Gastrocnemius medialis (tissue), 4 donors: ENCODE results near the gene TBC1D13. TPM values are rescaled to one million over a fixed set of nuclear protein-coding genes. Genes with fewer than 3 reads are reported as not detected.

ENCODE experiments used
- ATAC-seq, 2 donors: fragments of 150-250 bp; one replicate each; pipeline ENCODE4 v1.9.1; 2016
- DNase-seq, 2 donors: peaks; one replicate each; pipeline ENCODE4 v3.0.0-alpha.2; 2019
- H3K27ac ChIP-seq, 4 donors: fragments of 200-600 bp; sonication (generic); 1 replicate in 1 of 4; 2 replicates in 3 of 4; pipeline ENCODE4 v1.5.1; 2016 to 2018; ENCODE audit warnings: mild to moderate bottlenecking in 2 of 4, moderate library complexity in 1 of 4
- H3K27me3 ChIP-seq, 3 donors: fragments of 200-600 bp; sonication (generic) in 2 of 3; 1 replicate in 1 of 3; 2 replicates in 2 of 3; pipeline versions ENCODE4 v1.5.1 to v1.6.0; 2016 to 2019; ENCODE audit warnings: mild to moderate bottlenecking in 1 of 3, moderate library complexity in 1 of 3
- H3K36me3 ChIP-seq, 2 donors: fragments of 200-600 bp; sonication (generic) in 1 of 2; one replicate each; pipeline ENCODE4 v1.5.1; 2017 to 2018
- H3K4me1 ChIP-seq, 2 donors: fragments of 200-600 bp; sonication (generic) in 1 of 2; one replicate each; pipeline ENCODE4 v1.5.1; 2016 to 2017; ENCODE audit warnings: mild to moderate bottlenecking in 2 of 2
- H3K4me3 ChIP-seq, 4 donors: fragments of 200-600 bp; sonication (generic) in 3 of 4; 1 replicate in 1 of 4; 2 replicates in 3 of 4; pipeline ENCODE4 v1.5.1; 2016 to 2019; ENCODE audit warnings: mild to moderate bottlenecking in 2 of 4
- H3K9me3 ChIP-seq, 3 donors: fragments of 200-600 bp; sonication (generic) in 2 of 3; 1 replicate in 1 of 3; 2 replicates in 2 of 3; pipeline ENCODE4 v1.5.1; 2016 to 2019
- CTCF ChIP-seq, 5 experiments: fragments of 450-650 bp in 3 of 5; fragments of 200-600 bp in 2 of 5; sonication (generic) in 2 of 5; IDR thresholded peaks in 4 of 5; conservative IDR thresholded peaks in 1 of 5; 1 replicate in 4 of 5; 2 replicates in 1 of 5; pipeline ENCODE4 v1.5.1; 2016 to 2019; ENCODE audit warnings: antibody characterized with exemption in 5 of 5, mild to moderate bottlenecking in 3 of 5, moderate library complexity in 3 of 5
- POLR2A ChIP-seq, 2 donors: fragments of 450-650 bp; IDR thresholded peaks; one replicate each; pipeline ENCODE4 v1.6.1; 2017; ENCODE audit warnings: antibody characterized with exemption in 2 of 2, mild to moderate bottlenecking in 2 of 2, moderate library complexity in 2 of 2
- in situ Hi-C, 4 donors: fragments of 200-750 bp; cut with MboI; loops; one replicate each; pipeline versions ENCODE4 v1.15.0 to v1.8.0; 2017; ENCODE audit warnings: low sequenced_read_pairs in 4 of 4
- intact Hi-C: fragments of 100-400 bp; cut with DNase I; formaldehyde crosslinking; loops from one replicate; pipeline ENCODE4 v1.15.1; 2023; ENCODE audit warnings: low total_unique reads
- total RNA-seq, 4 donors: library from RNA; depleted of rRNA; stranded (reverse); fragments of >200 nt; gene quantifications; one replicate each; pipeline versions ENCODE4 v1.1.0 to v1.2.3, GENCODE V29; 2016

Gene TBC1D13
- total RNA-seq, 4 donors from 2014 or later: 7.8 to 14.3 (median 11.3) TPM

- Histone ChIP-seq H3K27me3 (no peaks in the 10 kb centered on the region), H3K4me1 (peaks cover 8 to 17% of the 10 kb centered on the region in 2 donors), H3K9me3 (no peaks in the 10 kb centered on the region), H3K4me3 (no peak overlapping the region), H3K27ac (no peak overlapping the region), H3K36me3 (peaks cover 0 to 56% of the 10 kb centered on the region in 2 donors)
- TF ChIP-seq CTCF (IDR thresholded peaks at IDR 0.05 in 4 of 5, conservative IDR thresholded peaks at IDR 0.05 in 1 of 5): no peak
- no peak for TF ChIP-seq POLR2A (IDR thresholded peaks at IDR 0.05)
- in situ Hi-C loops (no loop called here), intact Hi-C loops (no loop called here)
- no peak for ATAC-seq
- DNase-seq: no peak
Measured at GRCh38 chr9:128823903-128824406, 36.9 kb downstream of the TBC1D13 start.

- no peak for TF ChIP-seq CTCF (IDR thresholded peaks at IDR 0.05 in 4 of 5, conservative IDR thresholded peaks at IDR 0.05 in 1 of 5)
- no peak for TF ChIP-seq POLR2A (IDR thresholded peaks at IDR 0.05)
- no peak overlapping the region for H3K4me3 ChIP-seq
- intact Hi-C loops (no loop called here), in situ Hi-C loops (no loop called here)
- H3K27ac ChIP-seq: no peak overlapping the region
- H3K27me3 ChIP-seq: no peaks in the 10 kb centered on the region
- no peak for ATAC-seq
- H3K4me1 ChIP-seq: peaks cover 11 to 12% of the 10 kb centered on the region in 2 donors
- peaks cover 0 to 56% of the 10 kb centered on the region in 2 donors for H3K36me3 ChIP-seq
- no peaks in the 10 kb centered on the region for H3K9me3 ChIP-seq
- DNase-seq: no peak
Measured at GRCh38 chr9:128824911-128825310, 37.9 kb downstream of the TBC1D13 start.

GRCh38 chr9:128825923-128826700, 39.1 kb downstream of the TBC1D13 start:
- in situ Hi-C loops (no loop called here), intact Hi-C loops (no loop called here)
- Histone ChIP-seq H3K4me1 (peaks cover 12 to 13% of the 10 kb centered on the region in 2 donors), H3K36me3 (peaks cover 0 to 56% of the 10 kb centered on the region in 2 donors), H3K27ac (no peak overlapping the region), H3K4me3 (no peak overlapping the region), H3K9me3 (no peaks in the 10 kb centered on the region), H3K27me3 (no peaks in the 10 kb centered on the region)
- ATAC-seq (no peak), DNase-seq (no peak)
- TF ChIP-seq POLR2A (IDR thresholded peaks at IDR 0.05) (no peak), CTCF (IDR thresholded peaks at IDR 0.05 in 4 of 5, conservative IDR thresholded peaks at IDR 0.05 in 1 of 5) (no peak)

GRCh38 chr9:128828267-128828666, 41.2 kb downstream of the TBC1D13 start:
- H3K4me3 ChIP-seq: no peak overlapping the region

More at GRCh38 chr9:128828267-128828666, 41.2 kb downstream of the TBC1D13 start:
- Histone ChIP-seq H3K36me3 (peaks cover 0 to 42% of the 10 kb centered on the region in 2 donors), H3K27ac (no peak overlapping the region), H3K4me1 (peaks cover 12 to 13% of the 10 kb centered on the region in 2 donors), H3K9me3 (no peaks in the 10 kb centered on the region), H3K27me3 (no peaks in the 10 kb centered on the region)
- in situ Hi-C loops (no loop called here), intact Hi-C loops (no loop called here)
- ATAC-seq (no peak), DNase-seq (no peak)
- TF ChIP-seq CTCF (IDR thresholded peaks at IDR 0.05 in 4 of 5, conservative IDR thresholded peaks at IDR 0.05 in 1 of 5): no peak
- TF ChIP-seq POLR2A (IDR thresholded peaks at IDR 0.05): no peak
